ENCODE results near the gene SACM1L.

- no peak for TF ChIP-seq EZH2 (IDR thresholded peaks at IDR 0.05)
- no peak for TF ChIP-seq POLR2AphosphoS5 (IDR thresholded peaks at IDR 0.05; ENCODE audit: borderline replicate concordance, low read depth, low read length)
- no peak for TF ChIP-seq FOXP2 (optimal IDR thresholded peaks at IDR 0.05; ENCODE audit: control extremely low read depth, extremely low read length, insufficient read depth)
These were observed 1.4 kb upstream of the SACM1L start for GRCh38 chr3:45687828-45688193.
